HG03066 (cell line): Measurements from ENCODE around the gene NUDT22.

Experiments used
- ATAC-seq: cut with Tn5 transposase; IDR thresholded peaks from one replicate; pipeline ENCODE4 v1.9.1; 2021; ENCODE audit warnings: low read depth; ENCODE audit not compliant: unreplicated experiment

The NUDT22 gene

DNA sequence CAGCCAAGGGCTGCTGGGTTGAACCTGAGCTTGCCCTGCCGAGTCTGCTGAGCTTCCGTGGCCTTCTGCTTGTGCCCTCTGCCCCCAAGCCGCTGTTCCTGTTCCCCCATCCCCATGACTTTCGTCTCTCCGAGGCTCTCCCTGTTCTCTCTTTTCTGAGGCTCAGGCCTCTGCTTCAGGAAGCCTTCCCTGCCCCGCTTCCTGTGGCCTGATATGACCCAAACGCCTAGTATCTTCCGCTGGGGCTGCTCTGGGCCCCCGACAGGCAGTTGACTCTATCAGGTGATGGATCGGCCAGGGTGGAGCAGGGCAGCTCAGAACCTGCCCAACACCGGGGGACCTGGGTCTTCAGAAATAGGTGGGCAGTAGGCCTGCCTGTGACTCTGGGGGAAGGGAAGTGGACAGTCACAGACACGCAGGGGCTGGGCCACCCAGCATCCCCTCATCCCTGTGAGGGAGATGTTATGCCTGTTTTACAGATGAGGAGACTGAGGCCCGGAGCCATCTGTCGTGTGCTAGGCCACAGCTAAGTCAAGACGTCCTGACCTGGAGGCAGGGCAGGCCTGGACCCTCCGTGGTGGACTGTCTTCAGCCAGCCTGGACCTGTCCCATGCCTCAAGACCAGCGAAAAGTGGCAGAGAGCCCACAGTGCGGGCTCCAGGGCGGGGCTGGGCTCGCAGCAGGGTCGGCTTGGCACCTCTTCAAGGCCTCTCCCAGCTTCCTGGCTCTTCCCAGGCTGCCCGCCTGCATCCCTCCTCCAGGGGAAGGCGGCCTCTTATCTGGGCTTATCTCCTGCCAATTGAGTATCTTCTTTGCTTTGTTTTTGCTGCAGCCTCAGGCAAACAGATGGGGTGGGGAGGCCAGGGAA, 42.2 kb downstream of the NUDT22 start:
- ATAC-seq = no peak

DNA sequence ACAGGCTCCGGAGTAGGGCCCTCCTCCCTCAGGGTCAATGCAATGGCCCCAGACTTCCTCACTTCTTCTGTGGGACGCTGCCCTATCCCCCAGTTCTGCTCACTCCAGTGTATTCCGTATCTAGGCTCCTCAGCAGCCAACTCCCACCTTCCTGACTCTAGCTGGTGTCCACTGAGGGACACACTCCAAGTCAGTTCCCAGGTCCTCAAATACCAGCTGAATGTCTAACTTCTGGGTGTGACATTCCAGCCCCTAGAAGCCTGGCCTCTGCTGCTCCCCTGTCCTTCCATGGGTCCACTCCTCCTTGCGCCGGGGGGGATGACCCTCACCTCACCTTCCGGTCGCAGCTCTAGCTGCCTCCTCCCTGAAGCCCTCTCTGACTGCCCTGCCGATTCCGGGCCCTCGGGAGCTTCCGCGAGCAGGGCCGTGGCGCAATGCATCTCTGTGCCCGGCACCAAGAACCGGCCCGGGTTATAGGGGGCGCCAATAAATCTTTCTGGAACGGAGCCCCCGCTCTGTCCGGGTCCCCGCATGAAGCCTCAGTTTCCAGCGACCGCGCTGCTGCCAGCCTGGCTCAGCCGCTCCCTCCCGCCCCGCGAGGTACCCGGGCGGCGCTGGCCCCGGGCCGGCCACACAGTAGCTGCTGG, 42.9 kb downstream of the NUDT22 start:
- ATAC-seq = peak; percentile 24

DNA sequence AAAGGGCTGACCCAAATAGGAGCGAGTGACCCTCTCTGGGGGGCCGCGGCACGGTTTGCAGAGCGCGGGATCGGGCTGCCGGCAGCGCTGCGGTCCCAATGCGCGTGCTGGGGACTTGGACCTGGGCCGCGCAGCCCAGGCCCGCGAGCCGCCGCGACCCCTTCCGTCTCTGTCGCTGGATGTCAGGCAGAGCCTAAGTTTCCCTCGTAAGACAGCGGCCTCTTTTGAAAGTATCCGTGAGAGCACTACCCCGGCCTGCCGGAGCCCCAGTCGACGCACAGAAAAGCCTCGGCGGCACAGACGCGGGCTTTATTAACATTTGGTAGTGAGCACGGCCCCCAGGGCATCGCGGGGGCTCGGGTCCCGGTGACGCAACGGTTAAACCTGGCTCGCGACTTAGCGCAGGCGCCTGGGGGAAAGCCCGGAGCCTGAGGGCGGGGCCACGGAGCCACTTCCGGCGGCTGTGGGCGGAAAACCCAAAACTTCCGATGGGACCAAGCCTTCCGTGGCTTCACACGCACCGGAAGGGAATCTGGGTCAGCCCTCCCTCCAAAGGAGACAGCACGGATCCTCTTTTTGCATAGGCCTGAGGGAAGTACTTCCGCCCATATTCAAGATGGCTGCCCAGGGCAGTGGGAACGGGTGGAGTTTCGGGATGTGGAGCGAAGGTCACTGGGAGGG, 43.6 kb downstream of the NUDT22 start:
- ATAC-seq = peak; percentile 68

DNA sequence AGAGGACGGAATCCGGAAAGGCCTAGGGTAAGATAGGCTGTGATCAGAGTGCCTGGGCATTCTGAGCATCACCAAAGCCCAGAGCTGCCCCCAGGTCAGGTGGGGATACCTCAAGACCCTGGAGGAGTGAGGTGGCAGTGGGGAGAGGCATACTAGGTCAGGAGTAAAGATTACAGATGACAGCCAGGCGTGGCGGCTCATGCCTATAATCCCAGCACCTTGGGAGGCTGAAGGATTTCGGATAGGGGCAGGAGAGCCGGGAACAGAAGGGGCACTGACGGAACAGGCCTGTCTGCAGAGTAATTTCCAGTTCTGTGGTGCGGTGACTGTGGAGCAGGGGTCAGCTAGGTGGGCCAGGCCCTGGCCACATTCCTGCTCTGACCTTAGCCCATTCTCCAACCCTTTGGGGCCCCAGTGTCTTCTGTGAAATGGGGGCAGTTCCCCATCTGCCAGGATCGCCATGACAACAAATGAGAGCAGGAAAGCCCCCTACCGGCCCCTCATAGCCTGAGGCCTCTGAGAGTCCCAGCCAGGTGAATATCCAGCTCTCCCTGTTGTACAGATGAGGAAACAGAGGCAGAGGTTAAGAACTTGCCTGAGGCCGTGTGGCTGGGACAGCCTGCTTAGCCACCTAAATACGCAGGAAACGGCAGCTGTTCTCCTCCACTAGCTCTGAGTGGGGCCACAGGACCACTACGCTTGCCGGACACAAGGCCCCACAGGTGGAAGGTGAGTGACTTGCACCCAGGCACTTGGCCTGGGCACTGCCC, 49.1 kb downstream of the NUDT22 start:
- no peak for ATAC-seq

DNA sequence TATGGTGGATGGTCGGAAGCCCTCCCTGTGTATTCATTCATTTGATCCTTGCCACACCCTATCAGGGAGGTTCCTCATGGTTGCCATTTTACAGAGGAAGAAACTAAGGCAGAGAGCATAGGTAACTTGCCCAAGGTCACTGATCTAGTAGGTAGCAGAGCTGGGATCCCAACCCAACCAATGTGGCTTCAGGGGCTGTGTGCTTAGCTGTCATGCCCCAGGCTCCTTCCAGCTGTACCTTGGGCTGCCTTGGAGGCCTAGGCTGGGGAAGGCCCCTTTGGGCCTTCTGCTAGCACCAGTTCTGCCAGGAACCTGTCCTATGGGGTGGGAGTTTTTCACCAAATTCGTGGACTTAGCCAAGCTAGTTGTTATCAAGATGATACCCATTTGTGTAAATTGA, 49.8 kb downstream of the NUDT22 start:
- no peak for ATAC-seq

DNA sequence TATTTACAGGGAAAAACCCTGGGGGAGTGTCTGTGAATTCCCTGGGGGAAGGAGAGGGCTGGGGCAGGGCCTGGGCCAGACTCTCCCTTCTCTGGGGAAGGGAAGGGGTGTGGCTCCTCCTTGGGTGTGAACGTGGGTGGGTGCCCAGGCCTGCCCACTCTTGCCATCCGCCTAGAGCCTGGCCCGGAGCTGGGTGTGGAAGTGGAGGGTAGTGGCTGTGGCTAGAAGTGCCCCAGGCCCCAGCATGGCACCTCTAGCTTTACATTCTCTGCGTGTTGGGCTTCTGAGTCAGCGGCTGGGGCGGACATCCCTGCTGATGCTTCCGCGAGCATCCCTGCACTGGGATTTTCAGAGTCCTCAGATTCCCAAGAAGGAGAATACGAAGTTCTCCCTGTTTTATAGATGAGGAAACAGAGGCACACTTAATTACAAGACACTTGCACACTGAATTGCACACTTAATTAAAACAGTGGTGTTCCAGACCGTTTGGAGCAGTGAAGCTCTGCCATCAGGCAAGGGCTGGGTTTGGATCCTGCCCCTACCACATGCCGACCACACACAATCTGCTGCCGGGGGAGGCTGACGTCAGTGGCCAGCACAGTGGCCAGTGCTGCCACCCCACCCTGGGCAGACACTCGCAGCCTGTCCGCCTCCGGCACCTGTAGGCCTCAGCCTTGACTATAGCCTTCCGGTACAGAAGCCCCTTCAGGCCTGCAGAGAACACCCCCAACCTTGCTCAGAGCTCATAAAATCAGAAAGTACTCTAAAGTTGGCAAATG, 50.8 kb downstream of the NUDT22 start:
- no peak for ATAC-seq

DNA sequence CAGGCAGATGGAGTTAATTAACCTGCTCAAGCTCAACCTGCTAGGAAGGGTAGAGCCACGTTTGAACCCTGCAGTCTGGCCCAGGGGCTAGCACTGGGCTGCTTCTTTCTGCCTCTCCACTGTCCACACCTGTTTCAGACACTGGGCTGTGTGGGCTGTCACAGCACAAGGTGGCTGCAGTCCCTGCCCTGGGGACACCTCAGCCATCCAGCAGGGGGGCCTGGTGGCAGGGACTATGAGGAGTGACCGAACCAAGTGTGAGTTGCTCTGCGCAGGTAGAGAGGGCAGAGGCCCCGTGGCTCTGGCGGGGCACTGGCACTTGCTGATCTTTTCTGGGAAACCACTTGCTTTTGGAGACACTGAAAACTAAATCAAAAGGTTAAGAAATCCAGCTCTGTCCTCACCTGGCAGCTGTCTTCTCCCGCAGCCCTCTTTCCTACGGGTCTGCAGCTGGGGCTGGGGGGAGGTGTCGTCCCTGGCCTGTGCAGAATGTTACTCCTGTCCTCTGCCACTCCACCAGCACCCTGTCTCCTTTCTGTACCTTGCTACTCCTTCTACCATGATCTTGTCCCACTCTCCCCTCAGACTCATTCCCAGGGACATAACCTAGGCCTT, 52.6 kb downstream of the NUDT22 start:
- no peak for ATAC-seq
